ENCODE results near the gene TEKT5.

DNA sequence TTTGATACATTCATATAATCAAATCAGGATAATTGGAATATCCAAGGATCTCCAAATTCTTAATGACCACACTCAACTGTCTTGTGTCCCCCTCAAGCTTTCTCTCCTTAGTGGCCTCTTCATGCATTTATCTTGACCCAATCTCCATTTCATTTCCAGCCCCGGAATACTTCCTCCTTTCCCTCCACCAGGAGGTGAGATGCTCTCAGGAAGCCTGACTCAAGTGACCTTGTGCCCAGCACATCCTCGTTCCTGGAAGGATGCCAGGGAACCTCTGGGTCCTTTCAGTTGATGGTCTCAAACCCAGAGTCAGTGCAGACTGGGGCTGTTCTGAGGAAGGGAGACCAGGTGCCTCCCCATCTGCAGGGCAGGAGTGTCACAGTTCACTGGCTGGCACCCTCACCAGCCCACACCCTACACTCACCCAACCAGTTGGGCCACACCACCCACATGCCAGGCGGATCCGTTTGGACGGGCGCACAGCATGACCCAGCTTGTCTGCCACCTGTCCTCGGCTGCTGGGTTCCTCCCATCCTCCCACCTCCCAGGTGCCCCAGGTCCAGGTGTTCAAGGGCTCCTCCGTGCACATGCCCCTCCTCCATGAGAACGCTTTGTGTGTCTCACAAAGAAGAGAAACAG lies 100.3 kb downstream of the TEKT5 start:
- TF ChIP-seq CTCF (IDR thresholded peaks at IDR 0.05) (no peak), POLR2A (IDR thresholded peaks at IDR 0.05) (no peak)

All from right lobe of liver (tissue), 4 donors.